Cardiac muscle cell (in vitro differentiated cells and primary cell): Measurements from ENCODE around the gene POM121. TPM values are rescaled to one million over a fixed set of nuclear protein-coding genes. Genes with fewer than 3 reads are reported as not detected.
"Not testable (repeated sequence)": the region's sequence is repeated elsewhere in the genome, so short reads cannot be mapped to it uniquely, and the experiment has no call there.

Source experiments
- DNase-seq, 2 donors: peaks; one replicate each; pipeline versions ENCODE4 v3.0.0 to v3.0.0-alpha.2; 2010 to 2017; ENCODE audit warnings: low read depth in 1 of 2, low spot score in 1 of 2
- H3K27ac ChIP-seq: fragments of 200-600 bp; sonication (generic); 2 replicates; pipeline ENCODE4 v1.5.1; 2016
- H3K27me3 ChIP-seq: fragments of 200-600 bp; sonication (generic); 2 replicates; pipeline ENCODE4 v1.6.0; 2016; ENCODE audit warnings: control low read depth
- H3K36me3 ChIP-seq: fragments of 200-600 bp; sonication (generic); 2 replicates; pipeline ENCODE4 v1.5.1; 2016; ENCODE audit warnings: control low read depth
- H3K4me1 ChIP-seq: fragments of 200-600 bp; sonication (generic); 2 replicates; pipeline ENCODE4 v1.8.1; 2017; ENCODE audit warnings: low read depth, mild to moderate bottlenecking, mixed run types
- H3K4me3 ChIP-seq: fragments of 200-600 bp; sonication (generic); 2 replicates; pipeline ENCODE4 v1.5.1; 2016; ENCODE audit warnings: mild to moderate bottlenecking
- H3K9me3 ChIP-seq: fragments of 200-600 bp; sonication (generic); 2 replicates; pipeline ENCODE4 v1.5.1; 2017; ENCODE audit warnings: low read depth, mild to moderate bottlenecking, control low read depth
- polyA plus RNA-seq: library from polyadenylated mRNA; unstranded; fragments of >200 nt; fragmentation: Nextera tagmentation; extraction: Ambion mirVana; gene quantifications from 2 replicates; pipeline ENCODE4 v1.2.1, GENCODE V29; 2016
- total RNA-seq: library from RNA; depleted of rRNA; stranded (reverse); fragments of >200 nt; gene quantifications from 2 replicates; pipeline ENCODE4 v1.2.3, GENCODE V29; 2016
- TF ChIP-seq, protein P1 (sequence below): IDR thresholded peaks from 2 replicates; pipeline ENCODE4 v1.5.1; 2012; ENCODE audit warnings: low read depth, mild to moderate bottlenecking, low read length

Gene POM121
- 9.5 and 16.1 TPM in 2 replicates for total RNA-seq
- 16.6 and 18.3 TPM in 2 replicates for polyA plus RNA-seq

DNA sequence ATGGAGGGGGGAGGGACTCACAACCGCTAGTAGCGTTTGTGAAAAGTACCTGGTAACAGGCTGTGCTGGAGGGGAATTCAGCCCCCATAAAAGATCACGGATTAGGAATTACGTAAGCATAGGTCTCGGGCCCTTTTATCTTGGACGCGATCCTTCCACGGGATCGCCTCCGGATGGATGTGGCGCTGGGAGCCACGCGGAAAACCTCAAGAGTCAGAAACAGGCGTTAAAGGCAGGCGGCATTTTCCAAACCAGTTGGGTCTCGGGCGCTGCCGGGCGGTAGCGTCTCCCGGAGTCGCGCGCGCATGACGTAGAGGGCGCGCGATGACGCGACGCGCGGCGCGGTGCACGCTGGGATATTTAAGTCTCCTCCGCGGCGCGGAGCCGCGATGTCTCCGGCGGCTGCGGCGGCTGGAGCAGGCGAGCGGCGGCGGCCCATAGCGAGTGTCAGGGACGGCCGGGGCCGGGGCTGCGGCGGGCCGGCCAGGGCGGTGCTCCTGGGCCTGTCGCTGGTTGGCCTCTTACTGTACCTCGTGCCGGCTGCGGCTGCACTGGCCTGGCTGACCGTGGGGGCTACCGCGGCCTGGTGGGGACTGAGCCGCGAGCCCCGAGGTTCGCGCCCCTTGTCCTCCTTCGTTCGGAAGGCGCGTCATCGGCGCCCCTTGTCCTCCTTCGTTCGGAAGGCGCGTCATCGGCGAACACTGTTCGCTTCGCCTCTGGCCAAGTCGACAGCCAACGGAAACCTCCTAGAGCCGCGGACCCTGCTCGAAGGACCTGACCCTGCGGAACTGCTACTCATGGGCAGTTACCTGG is at the start of gene POM121:
TSS of gene POM121 (plus strand) at position 363 of the 813 bp plus-strand sequence. CDS start at position 390, 27 bp downstream.
- Histone ChIP-seq H3K4me1 (peaks cover 5% of the 10 kb centered on the region), H3K27me3 (no peaks in the 10 kb centered on the region), H3K4me3 (peak within 1 kb of the TSS; percentile 55), H3K36me3 (peaks cover 35% of the 10 kb centered on the region), H3K9me3 (no peaks in the 10 kb centered on the region), H3K27ac (peak within 1 kb of the TSS; percentile 98)
- TF ChIP-seq, protein P1, sequence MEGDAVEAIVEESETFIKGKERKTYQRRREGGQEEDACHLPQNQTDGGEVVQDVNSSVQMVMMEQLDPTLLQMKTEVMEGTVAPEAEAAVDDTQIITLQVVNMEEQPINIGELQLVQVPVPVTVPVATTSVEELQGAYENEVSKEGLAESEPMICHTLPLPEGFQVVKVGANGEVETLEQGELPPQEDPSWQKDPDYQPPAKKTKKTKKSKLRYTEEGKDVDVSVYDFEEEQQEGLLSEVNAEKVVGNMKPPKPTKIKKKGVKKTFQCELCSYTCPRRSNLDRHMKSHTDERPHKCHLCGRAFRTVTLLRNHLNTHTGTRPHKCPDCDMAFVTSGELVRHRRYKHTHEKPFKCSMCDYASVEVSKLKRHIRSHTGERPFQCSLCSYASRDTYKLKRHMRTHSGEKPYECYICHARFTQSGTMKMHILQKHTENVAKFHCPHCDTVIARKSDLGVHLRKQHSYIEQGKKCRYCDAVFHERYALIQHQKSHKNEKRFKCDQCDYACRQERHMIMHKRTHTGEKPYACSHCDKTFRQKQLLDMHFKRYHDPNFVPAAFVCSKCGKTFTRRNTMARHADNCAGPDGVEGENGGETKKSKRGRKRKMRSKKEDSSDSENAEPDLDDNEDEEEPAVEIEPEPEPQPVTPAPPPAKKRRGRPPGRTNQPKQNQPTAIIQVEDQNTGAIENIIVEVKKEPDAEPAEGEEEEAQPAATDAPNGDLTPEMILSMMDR = no peak
- DNase-seq = peak; percentile 89 to 93

DNA sequence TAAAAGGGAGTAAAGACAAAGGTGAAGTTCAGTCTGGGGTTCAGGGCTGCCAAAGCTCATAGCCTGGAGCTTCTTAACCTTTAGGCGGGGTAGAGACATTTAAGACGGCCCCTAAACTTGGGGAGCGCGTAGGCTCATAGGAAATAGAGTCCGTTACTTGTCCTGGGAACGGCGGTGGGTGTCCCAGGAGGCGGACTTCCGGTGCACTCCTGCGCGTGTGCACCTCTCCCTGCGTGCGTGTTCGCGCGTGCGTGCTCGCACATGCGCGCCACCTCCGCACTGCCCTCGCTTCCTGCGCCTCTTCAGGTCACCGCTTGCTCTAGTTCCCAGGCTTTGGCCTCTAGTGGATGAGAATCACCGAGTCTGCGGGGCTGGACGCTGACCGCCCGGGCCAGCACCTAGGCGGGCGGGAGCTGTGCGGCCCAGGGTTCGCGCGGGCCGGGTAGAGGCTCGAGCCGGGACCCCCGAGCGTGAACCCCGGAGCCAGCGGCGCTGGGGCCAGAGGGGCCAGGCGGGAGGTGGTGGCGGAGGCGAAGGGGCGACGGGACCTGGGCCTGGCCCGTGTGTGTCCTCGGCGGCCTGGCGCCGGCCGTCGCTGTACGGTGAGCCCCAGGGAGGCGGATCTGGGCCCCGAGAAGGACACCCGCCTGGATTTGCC is 45.7 kb upstream of the POM121 start:
- not testable (repeated sequence) for H3K9me3 ChIP-seq, H3K4me1 ChIP-seq, H3K36me3 ChIP-seq, H3K27me3 ChIP-seq
- peak; percentile 89 to 94 for DNase-seq
- peak overlapping the region; percentile 99 for H3K27ac ChIP-seq
- H3K4me3 ChIP-seq = peak overlapping the region; percentile 83

DNA sequence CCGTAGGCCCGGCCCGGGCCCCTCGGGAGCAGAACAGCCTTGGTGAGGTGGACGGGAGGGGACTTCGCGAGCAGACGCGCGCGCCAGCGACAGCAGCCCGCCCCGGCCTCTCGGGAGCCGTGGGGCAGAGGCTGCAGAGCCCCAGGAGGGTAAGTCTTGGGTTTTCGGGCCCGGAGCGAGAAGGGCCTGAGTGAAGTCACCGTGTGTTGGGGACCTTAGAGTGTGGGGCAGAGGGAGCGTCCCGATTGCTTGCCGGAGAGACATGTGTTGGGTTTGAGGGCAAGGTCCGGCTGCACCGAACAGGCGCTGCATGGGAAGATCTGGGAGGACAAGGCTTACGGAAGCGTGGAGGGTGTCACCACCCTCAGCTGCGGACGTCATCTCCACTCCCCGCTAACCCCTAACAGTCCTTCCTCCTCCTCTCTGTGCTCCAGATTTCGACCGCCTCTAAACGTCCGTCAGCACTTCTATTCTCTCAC is 45.1 kb upstream of the POM121 start:
- Histone ChIP-seq H3K27ac (peak overlapping the region; percentile 99), H3K4me3 (peak overlapping the region; percentile 83)
- H3K27me3 ChIP-seq, H3K9me3 ChIP-seq, H3K4me1 ChIP-seq, H3K36me3 ChIP-seq: not testable (repeated sequence)
- peak; percentile 43 to 74 for DNase-seq

DNA sequence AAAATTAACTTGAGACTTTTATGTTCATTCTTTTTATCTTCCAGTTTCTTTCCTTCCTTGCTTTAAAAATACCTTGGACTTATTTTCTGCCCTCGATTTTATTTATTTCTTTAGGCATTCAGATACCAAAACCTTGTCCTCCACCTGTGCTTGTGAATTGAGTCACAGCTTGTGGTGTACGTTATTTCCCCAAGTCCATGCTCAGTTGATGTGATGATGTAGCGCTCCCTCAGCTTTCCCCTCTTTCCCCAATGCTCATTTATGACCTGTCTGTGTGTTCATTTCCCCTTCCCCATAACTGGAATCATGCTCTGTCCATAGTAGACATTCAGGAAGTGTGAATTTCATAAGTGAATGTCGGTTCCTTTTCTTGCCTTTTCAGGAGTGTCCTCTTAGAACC is 33.1 kb upstream of the POM121 start:
- not testable (repeated sequence) for DNase-seq, H3K27me3 ChIP-seq, H3K9me3 ChIP-seq, H3K27ac ChIP-seq, H3K4me1 ChIP-seq, H3K4me3 ChIP-seq
- H3K36me3 ChIP-seq = peaks cover 11% of the 10 kb centered on the region

DNA sequence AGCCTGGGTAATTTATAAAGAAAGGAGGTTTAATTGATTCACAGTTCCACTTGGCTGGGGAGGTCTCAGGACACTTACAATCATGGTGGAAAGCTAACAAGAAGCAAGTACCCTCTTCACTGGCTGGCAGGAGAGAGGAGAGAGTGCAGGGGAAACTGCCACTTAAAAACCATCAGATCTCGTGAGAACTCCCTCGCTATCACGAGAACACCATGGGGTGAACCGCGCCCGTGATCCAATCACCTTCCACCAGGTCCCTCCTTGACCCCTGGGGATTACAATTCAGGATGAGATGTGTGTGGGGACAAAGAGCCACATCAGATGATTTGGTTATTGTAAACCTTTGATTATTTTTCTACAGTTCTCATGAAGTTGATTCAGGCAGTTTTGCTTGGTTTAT is 20.2 kb upstream of the POM121 start:
- not testable (repeated sequence) for H3K4me3 ChIP-seq, H3K4me1 ChIP-seq, H3K9me3 ChIP-seq, H3K27ac ChIP-seq, H3K36me3 ChIP-seq, H3K27me3 ChIP-seq, DNase-seq

DNA sequence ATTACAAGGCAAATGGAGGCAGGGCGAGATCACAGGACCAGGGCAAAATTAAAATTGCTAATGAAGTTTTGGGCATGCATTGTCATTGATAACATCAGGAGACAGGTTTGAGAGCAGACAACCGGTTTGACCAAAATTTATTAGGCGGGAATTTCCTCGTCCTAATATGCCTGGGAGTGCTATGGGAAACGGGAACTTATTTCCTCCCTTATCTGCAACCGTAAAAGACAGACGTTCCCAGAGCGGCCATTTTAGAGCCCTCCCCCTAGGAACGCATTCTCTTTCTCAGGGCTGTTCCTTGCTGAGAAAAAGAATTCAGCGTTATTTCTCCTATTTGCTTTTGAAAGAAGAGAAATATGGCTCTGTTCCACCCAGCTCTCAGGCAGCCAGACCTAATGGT is 16.5 kb upstream of the POM121 start:
- not testable (repeated sequence) for H3K4me1 ChIP-seq, H3K9me3 ChIP-seq, H3K4me3 ChIP-seq, H3K36me3 ChIP-seq, H3K27ac ChIP-seq, DNase-seq, H3K27me3 ChIP-seq

DNA sequence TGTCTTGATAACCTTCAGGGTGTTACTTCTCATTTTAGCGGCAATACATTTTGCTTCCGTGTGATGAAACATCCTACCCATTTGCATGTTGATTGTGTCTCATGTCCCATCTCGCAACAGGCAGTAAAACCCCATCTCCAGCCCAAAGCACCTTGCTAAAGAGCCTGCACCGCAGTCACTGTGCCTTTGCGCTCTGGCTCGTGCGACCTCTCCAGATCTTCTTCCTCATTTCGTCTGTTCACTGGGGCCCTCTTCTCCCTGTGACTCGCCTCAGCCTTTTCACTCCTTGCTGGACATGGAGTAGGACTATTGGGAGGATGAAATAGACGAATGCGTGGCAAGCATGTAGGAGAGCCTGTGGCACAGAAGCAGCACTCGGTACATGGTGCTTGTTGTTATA is 13.5 kb upstream of the POM121 start:
- not testable (repeated sequence) for H3K27ac ChIP-seq, H3K4me3 ChIP-seq, H3K27me3 ChIP-seq, H3K4me1 ChIP-seq, DNase-seq, H3K9me3 ChIP-seq
- peaks cover 11% of the 10 kb centered on the region for H3K36me3 ChIP-seq

DNA sequence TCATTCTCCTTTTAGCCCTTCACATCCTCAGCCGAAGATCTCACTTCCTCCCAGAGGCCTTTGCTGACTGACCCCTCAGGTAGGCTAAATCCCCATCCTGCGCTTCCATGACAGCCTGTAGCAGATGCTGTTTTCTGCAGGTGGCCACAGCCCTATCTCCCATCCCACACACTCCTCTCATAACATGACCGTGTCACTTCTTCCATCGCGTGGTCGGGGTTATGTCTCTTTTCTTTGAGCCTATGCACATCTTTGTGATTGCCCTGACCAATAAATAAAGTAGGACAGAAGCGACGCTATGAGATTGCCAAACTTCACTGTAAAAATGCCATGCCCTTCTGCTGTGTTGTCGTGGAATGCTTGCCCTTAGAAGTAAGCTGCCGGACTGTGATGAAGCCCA is 11.1 kb upstream of the POM121 start:
- not testable (repeated sequence) for DNase-seq, H3K9me3 ChIP-seq
- H3K36me3 ChIP-seq = peaks cover 11% of the 10 kb centered on the region

DNA sequence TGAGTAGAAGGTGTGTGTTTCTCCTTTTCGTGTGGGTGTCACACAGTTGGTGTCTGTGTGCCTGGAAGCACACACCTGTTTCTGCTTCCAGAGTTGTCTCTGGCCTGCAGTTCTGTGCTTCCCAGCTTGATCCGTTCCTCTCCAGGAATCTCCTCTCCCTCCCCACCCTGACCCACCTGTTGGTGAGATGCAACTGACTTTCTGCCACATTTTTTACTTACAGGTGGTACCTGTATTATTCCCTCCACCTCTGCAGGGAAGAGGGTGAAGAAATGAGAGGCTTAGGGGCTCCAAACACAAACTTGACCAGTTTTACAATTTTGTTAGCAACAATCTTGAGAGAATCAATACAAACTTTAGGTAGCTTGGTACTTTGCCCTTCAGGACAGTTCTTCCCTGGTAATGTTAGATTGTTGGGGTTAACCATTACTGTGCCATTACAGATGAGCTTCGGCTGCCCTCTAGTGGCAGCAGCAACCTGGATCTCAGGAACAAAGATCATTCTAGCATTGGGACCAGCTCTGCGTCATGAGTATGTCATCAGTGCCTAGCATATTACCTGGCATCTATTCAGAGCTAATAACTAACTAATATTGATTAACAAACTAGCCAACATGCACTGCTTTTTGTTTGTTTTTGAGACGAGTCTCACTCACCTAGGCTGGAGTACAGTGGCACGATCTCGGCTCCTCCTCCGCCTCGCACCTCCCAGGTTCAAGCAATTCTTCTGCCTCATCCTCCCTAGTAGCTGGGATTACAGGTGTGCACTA is 10.0 kb upstream of the POM121 start:
- TF ChIP-seq, protein P1 = peak; percentile 72
- H3K4me1 ChIP-seq, H3K4me3 ChIP-seq, H3K27me3 ChIP-seq, H3K9me3 ChIP-seq, H3K27ac ChIP-seq: not testable (repeated sequence)
- H3K36me3 ChIP-seq = peaks cover 11% of the 10 kb centered on the region
- DNase-seq = peak; percentile 29 to 65

More for the DNA sequence above, 11.1 kb upstream of the POM121 start:
- not testable (repeated sequence) for H3K4me1 ChIP-seq, H3K27me3 ChIP-seq, H3K4me3 ChIP-seq, H3K27ac ChIP-seq
